ENCODE measurements around the gene XYLT1. TPM values are rescaled to one million over a fixed set of nuclear protein-coding genes. Genes with fewer than 3 reads are reported as not detected.

The XYLT1 gene
- total and polyA plus RNA-seq, 2 of the 8 experiments (the other 6 are each of a cell fraction or from before 2014, with no cell fraction given): 6.6 to 25.4 TPM

DNA sequence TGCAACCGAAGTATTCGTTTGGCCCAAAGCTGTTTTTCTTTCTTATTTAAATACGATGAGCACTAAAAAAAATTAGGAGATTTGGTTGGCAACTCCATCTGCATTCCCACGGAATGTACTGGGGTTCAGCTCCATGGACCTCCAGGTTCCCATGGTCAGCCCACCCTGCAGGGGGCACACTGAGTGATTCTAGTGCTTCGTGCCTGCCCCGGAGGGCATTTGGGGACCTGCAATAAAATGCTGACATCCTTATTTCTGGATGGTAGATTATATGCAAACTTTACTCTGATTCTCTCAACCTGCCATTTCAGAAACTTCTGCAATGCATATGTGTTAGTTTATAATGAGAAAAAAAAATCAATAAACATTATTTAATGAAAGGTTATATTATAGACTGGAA, 339.4 kb downstream of the XYLT1 start:
- FAIRE-seq (no peak), DNase-seq (ENCODE audit: low read depth in 1 of 2, low spot score in 2 of 2) (no peak)
- no peaks in the 10 kb centered on the region for H3K9me3 ChIP-seq (ENCODE audit: insufficient read depth in 2 of 2, low read depth in 1 of 2, low read length in 1 of 2)
- H4K8ac ChIP-seq (ENCODE audit: extremely low read depth, insufficient read depth, low read length): no peak overlapping the region
- no peak overlapping the region for H3K4me3 ChIP-seq (ENCODE audit: extremely low read depth in 1 of 4, insufficient read depth in 2 of 4, low read depth in 3 of 4, low read length in 4 of 4)
- H3K4me1 ChIP-seq (replicated peaks in 1 of 4; ENCODE audit: control insufficient read depth in 3 of 4, insufficient read depth in 4 of 4, low read length in 3 of 4): peaks cover 0 to 4% (median 2%) of the 10 kb centered on the region in 4 experiments; a peak in 3 of 7 replicates
- no peaks in the 10 kb centered on the region for H4K20me1 ChIP-seq (replicated peaks in 1 of 2; ENCODE audit: control insufficient read depth in 1 of 2, insufficient read depth in 2 of 2, low read length in 2 of 2)
- H3K23me2 ChIP-seq (ENCODE audit: low read depth, low read length): no peaks in the 10 kb centered on the region
- no peak overlapping the region for H2AFZ ChIP-seq (ENCODE audit: low read length)
- ChIA-PET POLR2A (ENCODE audit: partially characterized antibody) (no interaction called here), CTCF (ENCODE audit: partially characterized antibody) (interaction anchor here (0.9 to 1.0 kb wide), 2 partner anchors 11 to 17 kb away, joined by 3 to 4 read pairs; no protein-coding TSS in a partner anchor)
- H2AK5ac ChIP-seq (ENCODE audit: low read depth, low read length): no peak overlapping the region
- no peak overlapping the region for H3K18ac ChIP-seq (ENCODE audit: extremely low read depth, low read length)
- H3K56ac ChIP-seq (replicated peaks; ENCODE audit: insufficient read length, low read depth, low read length): no peak overlapping the region
- 91% methylated on average over 6 of the region's 6 CpGs; no CpG with 5 or more reads in 1 of the 2 experiments for WGBS, 2 experiments (ENCODE audit: extremely low coverage in 1 of 2, insufficient coverage in 1 of 2, insufficient read length in 1 of 2, insufficient replicate concordance in 2 of 2, low coverage in 1 of 2, low lambda C conversion rate in 2 of 2, missing lambda C conversion rate in 1 of 2)
- no peak overlapping the region for H3K9ac ChIP-seq (replicated peaks in 1 of 4; ENCODE audit: extremely low read depth in 1 of 4, low read depth in 3 of 4, low read length in 3 of 4)
- no peak overlapping the region for H3K23ac ChIP-seq (ENCODE audit: insufficient read length)
- no peak overlapping the region for H3K27ac ChIP-seq (ENCODE audit: low read depth, low read length)
- no peaks in the 10 kb centered on the region for H3K79me2 ChIP-seq (ENCODE audit: control insufficient read depth in 1 of 2, insufficient read depth in 2 of 2, low read length in 2 of 2)
- H2BK5ac ChIP-seq (ENCODE audit: low read depth, low read length): no peak overlapping the region
- H2BK20ac ChIP-seq (ENCODE audit: low read length): no peak overlapping the region
- H4K91ac ChIP-seq (replicated peaks; ENCODE audit: insufficient read length, low read length): no peak overlapping the region
- no peak overlapping the region for H3K14ac ChIP-seq (ENCODE audit: insufficient read length)
- H3K79me1 ChIP-seq (ENCODE audit: low read depth, low read length): no peaks in the 10 kb centered on the region
- H2BK15ac ChIP-seq (ENCODE audit: low read length): no peak overlapping the region
- no peak overlapping the region for H3K4me2 ChIP-seq (ENCODE audit: insufficient read depth in 1 of 2, low read depth in 2 of 2, low read length in 2 of 2)
- no peaks in the 10 kb centered on the region for H3K27me3 ChIP-seq (replicated peaks in 1 of 4; ENCODE audit: control insufficient read depth in 3 of 4, extremely low read depth in 1 of 4, insufficient read depth in 3 of 4, low read length in 3 of 4)
- no peak overlapping the region for H3K4ac ChIP-seq (replicated peaks; ENCODE audit: insufficient read length, low read depth, low read length)
- no peak overlapping the region for H4K5ac ChIP-seq (ENCODE audit: insufficient read length, low read depth, low read length)
- no peak overlapping the region for H2BK120ac ChIP-seq (replicated peaks; ENCODE audit: low read depth, low read length)
- no peak overlapping the region for H2BK12ac ChIP-seq (ENCODE audit: low read depth, low read length)
- no peaks in the 10 kb centered on the region for H3K36me3 ChIP-seq (ENCODE audit: control insufficient read depth in 2 of 4, insufficient read depth in 4 of 4, low read length in 3 of 4)
- peak; percentile 32 to 54; a peak in 3 of 4 replicates for TF ChIP-seq RAD21 (IDR thresholded peaks at IDR 0.05 in 1 of 2, conservative IDR thresholded peaks at IDR 0.05 in 1 of 2; ENCODE audit: low read depth in 2 of 2, low read length in 2 of 2)
- no peak for TF ChIP-seq RXRA (IDR thresholded peaks at IDR 0.05; ENCODE audit: insufficient read depth, low read depth, low read length)
- no peak for TF ChIP-seq NANOG (IDR thresholded peaks at IDR 0.05; ENCODE audit: insufficient read depth, low read depth, low read length, poor library complexity, severe bottlenecking)
- TF ChIP-seq, protein P1, sequence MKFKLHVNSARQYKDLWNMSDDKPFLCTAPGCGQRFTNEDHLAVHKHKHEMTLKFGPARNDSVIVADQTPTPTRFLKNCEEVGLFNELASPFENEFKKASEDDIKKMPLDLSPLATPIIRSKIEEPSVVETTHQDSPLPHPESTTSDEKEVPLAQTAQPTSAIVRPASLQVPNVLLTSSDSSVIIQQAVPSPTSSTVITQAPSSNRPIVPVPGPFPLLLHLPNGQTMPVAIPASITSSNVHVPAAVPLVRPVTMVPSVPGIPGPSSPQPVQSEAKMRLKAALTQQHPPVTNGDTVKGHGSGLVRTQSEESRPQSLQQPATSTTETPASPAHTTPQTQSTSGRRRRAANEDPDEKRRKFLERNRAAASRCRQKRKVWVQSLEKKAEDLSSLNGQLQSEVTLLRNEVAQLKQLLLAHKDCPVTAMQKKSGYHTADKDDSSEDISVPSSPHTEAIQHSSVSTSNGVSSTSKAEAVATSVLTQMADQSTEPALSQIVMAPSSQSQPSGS (IDR thresholded peaks at IDR 0.05; ENCODE audit: low read length): no peak
- no peak for TF ChIP-seq KDM1A (IDR thresholded peaks at IDR 0.05; ENCODE audit: borderline replicate concordance, low read length)
- no peak for TF ChIP-seq HDAC6 (IDR thresholded peaks at IDR 0.05; ENCODE audit: low read depth, low read length)
- no peak for TF ChIP-seq TEAD4 (IDR thresholded peaks at IDR 0.05; ENCODE audit: low read depth, low read length)
- no peak for TF ChIP-seq KDM5A (IDR thresholded peaks at IDR 0.05; ENCODE audit: low read length)
- no peak for TF ChIP-seq GABPA (IDR thresholded peaks at IDR 0.05; ENCODE audit: borderline replicate concordance, insufficient read depth, low read length)
- no peak for TF ChIP-seq POLR2AphosphoS5 (IDR thresholded peaks at IDR 0.05; ENCODE audit: low read depth, low read length)
- TF ChIP-seq CHD1 (IDR thresholded peaks at IDR 0.05; ENCODE audit: low read depth, low read length): no peak
- no peak for TF ChIP-seq CHD2 (IDR thresholded peaks at IDR 0.05; ENCODE audit: low read length)

Data from H1 (cell line).